Testis (tissue), 2 donors: ENCODE results near the gene TOX2.

Experiments used
- CTCF ChIP-seq, 3 experiments: fragments of 450-650 bp in 2 of 3; fragments of 200-600 bp in 1 of 3; sonication (generic) in 1 of 3; IDR thresholded peaks; one replicate each; pipeline ENCODE4 v1.5.1; 2016 to 2019; ENCODE audit warnings: antibody characterized with exemption in 3 of 3, mild to moderate bottlenecking in 2 of 3, moderate library complexity in 1 of 3
- POLR2A ChIP-seq: fragments of 450-650 bp; IDR thresholded peaks from one replicate; pipeline ENCODE4 v1.6.1; 2017; ENCODE audit warnings: antibody characterized with exemption, mild to moderate bottlenecking, moderate library complexity

- TF ChIP-seq CTCF (IDR thresholded peaks at IDR 0.05), result no peak
- TF ChIP-seq POLR2A, result no peak
These were observed 171.2 kb downstream of the TOX2 start for GRCh38 chr20:44085616-44086434.
